ENCODE data around the gene TRMU.
A peak's percentile ranks its signal among the peaks of the same experiment; 100 is the strongest.

The TRMU gene

DNA sequence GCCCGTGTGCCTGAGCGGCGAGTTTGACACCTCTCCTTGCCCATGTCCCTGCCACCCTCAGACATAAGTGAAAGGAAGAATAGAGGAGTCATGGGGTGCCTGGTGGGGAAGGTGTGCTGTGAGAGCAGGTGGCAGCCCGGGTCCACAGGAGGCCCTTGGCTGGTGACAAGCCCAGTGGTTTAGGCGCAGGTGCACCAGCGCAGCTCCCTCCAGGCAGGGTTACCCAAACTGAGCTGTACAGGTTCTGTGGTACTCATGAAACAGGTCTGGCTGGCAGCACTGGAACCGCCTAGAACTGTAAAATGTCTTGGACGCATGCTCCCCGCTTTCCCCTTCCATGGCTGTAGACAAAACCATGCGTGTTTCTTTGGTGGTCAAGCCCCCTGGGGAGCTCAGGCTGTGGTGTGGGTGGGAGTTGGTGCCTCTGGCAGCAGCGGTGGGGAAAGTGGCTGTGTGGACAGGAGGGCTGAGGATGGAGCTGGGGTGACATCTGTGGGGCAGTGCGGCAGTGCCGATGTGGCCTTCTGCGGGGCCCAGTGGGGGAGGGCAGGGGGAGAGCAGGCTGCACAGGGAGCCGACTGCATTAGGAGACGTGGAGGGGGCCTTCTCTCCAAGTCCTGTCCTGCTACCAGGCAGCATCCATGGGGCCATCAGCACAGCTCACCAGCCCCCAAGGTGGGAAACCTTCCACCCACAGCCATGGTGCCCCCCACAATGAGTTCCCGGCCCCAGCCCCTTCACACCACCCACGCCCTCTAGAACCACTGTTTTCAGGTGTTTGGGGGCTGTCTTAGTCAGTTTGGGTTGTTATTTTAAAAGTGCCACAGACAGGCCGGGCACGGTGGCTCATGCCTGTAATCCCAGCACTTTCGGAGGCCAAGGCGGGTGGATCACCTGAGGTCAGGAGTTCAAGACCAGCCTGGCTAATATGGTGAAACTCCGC, 44.4 kb upstream of the TRMU start:
- H3K9ac ChIP-seq (ENCODE audit: low read depth in 1 of 2, low read length in 2 of 2), result no peak overlapping the region
- H3K27me3 ChIP-seq (ENCODE audit: control insufficient read depth in 1 of 2, insufficient read depth in 2 of 2, low read length in 2 of 2), result no peaks in the 10 kb centered on the region
- peaks cover 47 to 79% of the 10 kb centered on the region in 2 donors for H3K36me3 ChIP-seq (ENCODE audit: control insufficient read depth in 1 of 2, insufficient read depth in 2 of 2, low read length in 2 of 2)
- H3K9me3 ChIP-seq (ENCODE audit: control insufficient read depth in 1 of 2, low read length in 2 of 2), result peaks cover 0 to 2% of the 10 kb centered on the region in 2 donors
- peaks cover 8 to 31% of the 10 kb centered on the region in 2 donors for H3K4me1 ChIP-seq (ENCODE audit: control insufficient read depth in 1 of 2, insufficient read depth in 2 of 2, low read length in 2 of 2)
- no peak overlapping the region for H3K4me3 ChIP-seq (ENCODE audit: low read depth in 1 of 2, low read length in 2 of 2)
- H3K27ac ChIP-seq (ENCODE audit: low read depth, low read length), result no peak overlapping the region

DNA sequence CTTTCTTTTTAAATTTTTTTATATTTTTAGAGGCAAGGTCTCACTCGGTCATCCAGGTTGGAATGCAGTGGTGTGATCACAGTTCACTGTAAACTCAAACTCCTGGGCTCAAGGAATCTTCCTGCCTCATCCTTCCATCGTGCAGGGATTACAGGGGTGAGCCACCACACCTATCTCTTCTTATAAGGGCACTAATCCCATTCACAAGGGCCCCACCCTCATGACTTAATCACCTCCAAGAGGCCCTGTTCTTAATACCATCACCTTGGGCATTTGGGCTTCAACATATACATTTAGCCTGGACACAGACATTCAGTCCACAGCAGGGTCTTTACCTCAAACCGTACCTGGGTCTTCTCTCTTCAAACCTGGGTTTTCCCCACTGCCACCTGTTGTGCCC, 43.3 kb upstream of the TRMU start:
- Histone ChIP-seq H3K9me3 (ENCODE audit: control insufficient read depth in 1 of 2, low read length in 2 of 2) (peaks cover 0 to 2% of the 10 kb centered on the region in 2 donors), H3K9ac (ENCODE audit: low read depth in 1 of 2, low read length in 2 of 2) (no peak overlapping the region), H3K27me3 (ENCODE audit: control insufficient read depth in 1 of 2, insufficient read depth in 2 of 2, low read length in 2 of 2) (no peaks in the 10 kb centered on the region), H3K4me1 (ENCODE audit: control insufficient read depth in 1 of 2, insufficient read depth in 2 of 2, low read length in 2 of 2) (peaks cover 11 to 32% of the 10 kb centered on the region in 2 donors), H3K27ac (ENCODE audit: low read depth, low read length) (no peak overlapping the region), H3K36me3 (ENCODE audit: control insufficient read depth in 1 of 2, insufficient read depth in 2 of 2, low read length in 2 of 2) (peaks cover 40 to 69% of the 10 kb centered on the region in 2 donors), H3K4me3 (ENCODE audit: low read depth in 1 of 2, low read length in 2 of 2) (no peak overlapping the region)

DNA sequence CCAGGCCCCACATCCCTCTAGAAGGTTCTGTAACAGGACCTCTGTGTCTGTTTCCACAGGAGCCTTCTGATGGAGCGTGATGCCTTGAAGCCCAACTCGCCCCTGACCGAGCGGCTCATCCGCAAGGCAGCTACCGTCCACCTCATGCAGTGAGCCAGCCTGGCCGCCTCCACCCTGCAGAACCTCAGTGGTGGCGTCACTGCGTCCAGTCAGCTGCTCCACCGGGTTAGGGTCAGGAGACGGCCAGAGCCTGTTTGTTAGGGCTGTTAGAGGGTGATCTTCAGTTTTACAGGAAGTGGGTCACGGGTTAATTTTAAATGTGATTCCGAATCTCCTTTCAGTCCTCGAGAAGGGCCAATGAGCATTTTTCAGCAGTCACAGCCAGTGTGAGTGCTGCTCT, 42.8 kb upstream of the TRMU start:
- H3K36me3 ChIP-seq (ENCODE audit: control insufficient read depth in 1 of 2, insufficient read depth in 2 of 2, low read length in 2 of 2), result peaks cover 37 to 63% of the 10 kb centered on the region in 2 donors
- H3K9me3 ChIP-seq (ENCODE audit: control insufficient read depth in 1 of 2, low read length in 2 of 2), result peaks cover 0 to 2% of the 10 kb centered on the region in 2 donors
- H3K4me1 ChIP-seq (ENCODE audit: control insufficient read depth in 1 of 2, insufficient read depth in 2 of 2, low read length in 2 of 2), result peaks cover 14 to 32% of the 10 kb centered on the region in 2 donors
- H3K27ac ChIP-seq (ENCODE audit: low read depth, low read length), result no peak overlapping the region
- H3K27me3 ChIP-seq (ENCODE audit: control insufficient read depth in 1 of 2, insufficient read depth in 2 of 2, low read length in 2 of 2), result no peaks in the 10 kb centered on the region
- H3K9ac ChIP-seq (ENCODE audit: low read depth in 1 of 2, low read length in 2 of 2), result no peak overlapping the region
- H3K4me3 ChIP-seq (ENCODE audit: low read depth in 1 of 2, low read length in 2 of 2), result no peak overlapping the region

DNA sequence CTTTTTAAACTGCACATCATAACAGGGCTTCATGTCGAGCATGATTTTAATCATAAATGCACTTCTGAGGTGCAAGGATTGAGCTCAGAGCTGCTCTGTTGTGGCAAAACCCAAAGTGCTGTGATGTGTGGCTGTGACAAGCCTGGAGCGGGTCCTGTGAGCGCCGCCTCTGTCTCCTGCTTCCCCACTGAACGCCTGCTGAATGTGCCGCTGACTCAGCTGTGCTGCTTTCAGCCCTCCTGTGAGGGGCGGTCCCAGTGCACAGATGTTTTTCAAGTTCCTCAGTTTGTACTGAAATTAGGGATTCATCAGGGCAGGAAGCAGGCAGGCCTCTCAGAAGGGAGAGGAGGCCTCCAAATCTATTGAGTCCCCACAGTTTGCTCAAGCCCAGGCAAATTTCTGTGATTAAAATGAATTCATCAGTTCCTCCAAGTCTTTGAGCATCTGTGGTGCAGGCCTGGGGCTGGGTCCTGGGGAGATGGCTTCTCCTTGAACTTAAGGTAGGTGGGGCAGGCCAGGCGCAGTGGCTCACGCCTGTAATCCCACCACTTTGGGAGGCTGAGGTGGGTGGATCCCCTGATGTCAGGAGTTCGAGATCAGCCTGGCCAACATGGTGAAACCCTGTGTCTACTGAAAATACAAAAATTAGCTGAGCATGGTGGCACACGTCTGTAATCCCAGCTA, 41.8 kb upstream of the TRMU start:
- Histone ChIP-seq H3K4me1 (ENCODE audit: control insufficient read depth in 1 of 2, insufficient read depth in 2 of 2, low read length in 2 of 2) (peaks cover 14 to 27% of the 10 kb centered on the region in 2 donors), H3K4me3 (ENCODE audit: low read depth in 1 of 2, low read length in 2 of 2) (no peak overlapping the region), H3K9me3 (ENCODE audit: control insufficient read depth in 1 of 2, low read length in 2 of 2) (peaks cover 0 to 2% of the 10 kb centered on the region in 2 donors), H3K27ac (ENCODE audit: low read depth, low read length) (peak overlapping the region; percentile 20), H3K27me3 (ENCODE audit: control insufficient read depth in 1 of 2, insufficient read depth in 2 of 2, low read length in 2 of 2) (no peaks in the 10 kb centered on the region), H3K9ac (ENCODE audit: low read depth in 1 of 2, low read length in 2 of 2) (no peak overlapping the region), H3K36me3 (ENCODE audit: control insufficient read depth in 1 of 2, insufficient read depth in 2 of 2, low read length in 2 of 2) (peaks cover 31 to 56% of the 10 kb centered on the region in 2 donors)

DNA sequence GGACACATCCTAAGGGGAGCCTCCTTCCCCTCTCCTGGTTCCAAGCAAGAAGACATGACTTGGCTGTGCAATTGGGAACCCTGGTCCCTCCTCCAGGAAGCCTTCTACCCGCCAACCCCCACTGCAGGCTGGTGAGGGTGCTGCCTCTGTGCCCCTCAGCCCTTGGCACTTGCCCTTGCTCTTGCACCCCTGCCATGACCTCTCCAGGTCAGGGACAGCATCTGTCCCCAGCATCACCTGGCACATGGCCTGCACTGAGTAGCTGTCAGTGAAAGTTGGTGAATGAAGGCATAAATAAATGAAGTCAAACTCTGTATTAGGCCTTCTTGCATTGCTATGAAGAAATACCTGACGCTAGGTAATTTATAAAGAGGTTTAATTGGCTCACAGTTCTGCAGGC, 40.7 kb upstream of the TRMU start:
- Histone ChIP-seq H3K27ac (ENCODE audit: low read depth, low read length) (no peak overlapping the region), H3K4me3 (ENCODE audit: low read depth in 1 of 2, low read length in 2 of 2) (no peak overlapping the region), H3K36me3 (ENCODE audit: control insufficient read depth in 1 of 2, insufficient read depth in 2 of 2, low read length in 2 of 2) (peaks cover 25 to 47% of the 10 kb centered on the region in 2 donors), H3K9ac (ENCODE audit: low read depth in 1 of 2, low read length in 2 of 2) (no peak overlapping the region), H3K27me3 (ENCODE audit: control insufficient read depth in 1 of 2, insufficient read depth in 2 of 2, low read length in 2 of 2) (no peaks in the 10 kb centered on the region), H3K4me1 (ENCODE audit: control insufficient read depth in 1 of 2, insufficient read depth in 2 of 2, low read length in 2 of 2) (peaks cover 14 to 25% of the 10 kb centered on the region in 2 donors), H3K9me3 (ENCODE audit: control insufficient read depth in 1 of 2, low read length in 2 of 2) (peaks cover 0 to 2% of the 10 kb centered on the region in 2 donors)

DNA sequence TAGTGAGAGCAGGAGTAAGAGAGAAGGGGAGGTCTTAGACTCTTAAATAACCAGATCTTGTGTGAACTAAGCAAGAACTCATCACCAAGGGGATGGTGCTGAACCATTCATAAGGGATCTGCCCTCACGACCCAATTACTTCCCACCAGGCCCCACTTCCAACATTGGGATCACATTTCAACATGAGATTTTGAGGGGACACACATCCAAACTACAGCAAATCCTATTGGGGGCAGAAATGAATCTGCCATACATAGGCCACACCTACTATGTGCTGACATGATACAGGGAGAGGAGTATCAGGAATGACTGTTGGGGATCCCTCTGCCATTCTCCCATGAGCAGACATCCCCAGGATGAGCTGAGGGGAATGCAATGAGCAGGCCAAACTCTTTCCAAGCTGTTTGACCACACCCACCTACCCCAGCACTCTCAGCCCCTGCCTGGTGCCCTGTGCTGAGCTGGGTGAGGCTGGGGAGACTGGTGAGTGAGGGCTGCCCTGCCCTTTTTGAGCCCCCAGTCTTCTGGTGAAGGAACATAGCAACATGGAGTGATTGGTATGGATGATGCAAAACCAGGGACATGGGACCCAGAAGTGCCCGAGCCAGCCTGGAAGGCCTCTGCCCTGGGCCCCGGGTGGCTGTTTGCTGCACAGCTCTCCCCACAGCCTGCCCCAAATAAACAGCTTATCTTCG, 40.1 kb upstream of the TRMU start:
- no peaks in the 10 kb centered on the region for H3K27me3 ChIP-seq (ENCODE audit: control insufficient read depth in 1 of 2, insufficient read depth in 2 of 2, low read length in 2 of 2)
- peaks cover 14 to 25% of the 10 kb centered on the region in 2 donors for H3K4me1 ChIP-seq (ENCODE audit: control insufficient read depth in 1 of 2, insufficient read depth in 2 of 2, low read length in 2 of 2)
- peak overlapping the region; percentile 70 to 81 for H3K9ac ChIP-seq (ENCODE audit: low read depth in 1 of 2, low read length in 2 of 2)
- H3K4me3 ChIP-seq (ENCODE audit: low read depth in 1 of 2, low read length in 2 of 2), result peak overlapping the region; percentile 64 to 65
- peak overlapping the region; percentile 33 for H3K27ac ChIP-seq (ENCODE audit: low read depth, low read length)
- H3K36me3 ChIP-seq (ENCODE audit: control insufficient read depth in 1 of 2, insufficient read depth in 2 of 2, low read length in 2 of 2), result peaks cover 22 to 43% of the 10 kb centered on the region in 2 donors
- peaks cover 0 to 2% of the 10 kb centered on the region in 2 donors for H3K9me3 ChIP-seq (ENCODE audit: control insufficient read depth in 1 of 2, low read length in 2 of 2)

DNA sequence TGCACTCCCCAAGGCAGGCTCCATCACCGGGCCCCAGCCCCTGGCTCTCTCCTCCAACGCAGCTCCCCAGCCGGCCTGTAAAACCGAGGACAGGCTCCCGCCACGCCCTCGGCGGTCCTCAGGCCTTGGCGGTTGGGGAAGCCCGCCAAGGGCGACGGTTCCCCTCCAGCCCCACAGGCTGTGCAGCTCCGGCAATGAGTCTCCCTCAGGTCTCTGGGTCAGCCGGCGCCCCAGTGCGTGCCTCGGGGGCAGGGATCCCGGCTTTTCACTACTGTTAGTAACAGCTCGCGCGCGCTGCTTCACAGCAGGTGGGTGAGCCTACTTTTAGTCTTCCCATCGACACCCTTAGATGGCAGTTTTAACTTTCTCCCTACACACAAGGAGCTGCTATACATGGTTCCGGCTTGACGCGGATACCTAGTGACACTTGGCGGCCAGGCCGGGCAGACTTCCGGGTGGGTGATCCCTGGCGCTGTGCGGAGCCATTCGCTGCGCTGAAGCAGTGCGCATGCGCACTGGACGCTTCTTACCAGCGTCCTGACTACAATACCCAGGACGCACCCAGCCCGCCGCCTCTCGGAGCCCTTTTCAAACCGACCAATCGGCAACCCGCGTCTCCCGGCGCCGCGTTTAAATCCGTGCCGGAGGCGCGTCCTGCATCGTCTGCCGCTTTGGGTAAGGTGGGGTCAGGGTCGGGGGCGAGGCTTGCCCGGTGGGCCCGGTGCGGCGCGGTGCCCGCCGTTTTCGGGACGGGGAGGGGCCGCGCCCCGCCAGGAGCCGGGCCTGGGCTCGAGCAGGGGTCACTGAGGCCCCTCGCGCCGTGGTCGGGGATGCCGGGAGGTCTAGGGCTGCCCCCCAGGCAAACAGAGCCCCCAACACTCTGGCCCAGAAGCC, 39.0 kb upstream of the TRMU start, which contains the start of gene GTSE1:
GTSE1 (plus strand) TSS at position 614 of the 894 bp plus-strand sequence. CDS start 531 bp downstream, outside the sequence.
- Histone ChIP-seq H3K4me1 (ENCODE audit: control insufficient read depth in 1 of 2, insufficient read depth in 2 of 2, low read length in 2 of 2) (peaks cover 14 to 25% of the 10 kb centered on the region in 2 donors), H3K27me3 (ENCODE audit: control insufficient read depth in 1 of 2, insufficient read depth in 2 of 2, low read length in 2 of 2) (no peaks in the 10 kb centered on the region), H3K9me3 (ENCODE audit: control insufficient read depth in 1 of 2, low read length in 2 of 2) (peaks cover 0 to 2% of the 10 kb centered on the region in 2 donors), H3K9ac (ENCODE audit: low read depth in 1 of 2, low read length in 2 of 2) (peak within 1 kb of the TSS; percentile 70 to 81), H3K4me3 (ENCODE audit: low read depth in 1 of 2, low read length in 2 of 2) (peak within 1 kb of the TSS; percentile 64 to 65), H3K27ac (ENCODE audit: low read depth, low read length) (peak within 1 kb of the TSS; percentile 77), H3K36me3 (ENCODE audit: control insufficient read depth in 1 of 2, insufficient read depth in 2 of 2, low read length in 2 of 2) (peaks cover 13 to 37% of the 10 kb centered on the region in 2 donors)

DNA sequence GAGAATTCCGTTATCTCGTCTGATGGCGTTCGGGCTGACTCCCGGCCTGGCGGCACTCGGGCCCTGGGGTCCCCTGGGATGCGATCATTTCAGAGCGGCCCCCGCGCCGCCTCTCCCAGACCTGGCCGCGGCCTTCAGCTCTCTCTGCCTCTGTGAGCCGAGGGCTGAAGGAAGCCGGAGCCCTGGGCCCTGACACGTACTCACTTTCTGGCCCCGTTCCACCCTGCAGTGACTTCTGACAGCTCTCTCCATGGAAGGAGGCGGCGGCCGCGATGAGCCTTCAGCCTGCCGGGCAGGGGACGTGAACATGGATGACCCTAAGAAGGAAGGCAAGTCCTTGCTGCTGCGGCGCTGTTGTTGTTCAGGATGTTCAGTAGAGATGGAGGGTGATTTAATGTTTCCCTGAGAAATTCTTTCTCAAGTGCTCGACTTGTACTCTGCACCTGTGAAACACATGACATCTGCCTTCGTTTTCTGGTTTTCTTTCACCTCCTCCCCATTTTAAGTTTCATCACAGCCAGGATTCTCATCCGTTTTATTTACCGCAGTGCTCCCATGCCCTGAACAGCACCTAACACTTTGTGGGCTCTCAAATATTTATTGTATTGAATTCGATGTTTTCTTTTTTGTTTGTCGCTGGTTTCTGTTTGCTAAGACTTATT, 38.2 kb upstream of the TRMU start:
- Histone ChIP-seq H3K36me3 (ENCODE audit: control insufficient read depth in 1 of 2, insufficient read depth in 2 of 2, low read length in 2 of 2) (peaks cover 11 to 29% of the 10 kb centered on the region in 2 donors), H3K4me1 (ENCODE audit: control insufficient read depth in 1 of 2, insufficient read depth in 2 of 2, low read length in 2 of 2) (peaks cover 14 to 25% of the 10 kb centered on the region in 2 donors), H3K27ac (ENCODE audit: low read depth, low read length) (no peak overlapping the region), H3K27me3 (ENCODE audit: control insufficient read depth in 1 of 2, insufficient read depth in 2 of 2, low read length in 2 of 2) (no peaks in the 10 kb centered on the region), H3K9me3 (ENCODE audit: control insufficient read depth in 1 of 2, low read length in 2 of 2) (no peaks in the 10 kb centered on the region), H3K4me3 (ENCODE audit: low read depth in 1 of 2, low read length in 2 of 2) (peak overlapping the region; percentile 64 to 65), H3K9ac (ENCODE audit: low read depth in 1 of 2, low read length in 2 of 2) (peak overlapping the region; percentile 35 to 42)

DNA sequence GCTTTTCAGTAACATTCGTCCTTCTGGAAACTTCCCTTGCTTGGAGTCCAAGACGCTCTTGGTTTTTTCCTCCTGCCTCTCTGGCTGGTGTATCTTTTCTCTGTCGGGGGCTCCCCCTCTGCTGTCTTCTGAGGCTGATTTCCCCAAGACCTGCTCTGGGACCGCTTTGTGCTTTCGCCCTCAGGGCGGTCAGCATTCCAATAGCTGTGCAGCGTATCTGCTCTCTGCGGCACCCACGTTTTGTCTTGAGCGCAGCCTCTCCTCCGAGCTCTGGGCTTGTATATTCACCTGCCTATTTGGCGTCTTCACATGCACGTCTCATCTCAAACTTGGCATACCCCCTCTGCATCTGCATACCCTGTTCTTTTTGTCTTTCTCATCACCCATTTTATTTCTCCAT, 36.4 kb upstream of the TRMU start:
- Histone ChIP-seq H3K4me1 (ENCODE audit: control insufficient read depth in 1 of 2, insufficient read depth in 2 of 2, low read length in 2 of 2) (peaks cover 14 to 25% of the 10 kb centered on the region in 2 donors), H3K9ac (ENCODE audit: low read depth in 1 of 2, low read length in 2 of 2) (no peak overlapping the region), H3K36me3 (ENCODE audit: control insufficient read depth in 1 of 2, insufficient read depth in 2 of 2, low read length in 2 of 2) (peaks cover 0 to 14% of the 10 kb centered on the region in 2 donors), H3K27me3 (ENCODE audit: control insufficient read depth in 1 of 2, insufficient read depth in 2 of 2, low read length in 2 of 2) (no peaks in the 10 kb centered on the region), H3K9me3 (ENCODE audit: control insufficient read depth in 1 of 2, low read length in 2 of 2) (no peaks in the 10 kb centered on the region), H3K4me3 (ENCODE audit: low read depth in 1 of 2, low read length in 2 of 2) (no peak overlapping the region), H3K27ac (ENCODE audit: low read depth, low read length) (no peak overlapping the region)
